K562 (cell line): ENCODE results near the gene AP4E1. TPM values are rescaled to one million over a fixed set of nuclear protein-coding genes. Genes with fewer than 3 reads are reported as not detected.

Experiments used
- CBX8 ChIP-seq: fragments of 200-600 bp; sonication (generic); IDR thresholded peaks from 2 replicates; pipeline ENCODE4 v1.6.1; 2012; ENCODE audit warnings: borderline replicate concordance, mixed run types, low read depth, mild to moderate bottlenecking, moderate library complexity, mixed read lengths, low read length, control low read depth, inconsistent platforms; ENCODE audit not compliant: poor library complexity, severe bottlenecking; ENCODE audit errors: extremely low read depth
- CHAMP1 ChIP-seq: fragments of 450-650 bp; IDR thresholded peaks from 2 replicates; pipeline ENCODE4 v1.6.1; 2016; ENCODE audit warnings: mild to moderate bottlenecking
- GTF2E2 ChIP-seq: fragments of 200-800 bp; sonication (Bioruptor generic); IDR thresholded peaks from 2 replicates; pipeline ENCODE4 v1.6.1; 2016; ENCODE audit warnings: missing genetic modification characterization, missing compliant biosample characterization
- MLLT1 ChIP-seq, 2 experiments: fragments of 450-650 bp; IDR thresholded peaks; 2 replicates each; pipeline ENCODE4 v1.6.1; 2016
- polyA plus RNA-seq, 8 experiments: library from polyadenylated mRNA; depleted of rRNA in 4 of 8; stranded (reverse) in 5 of 8; unstranded in 3 of 8; fragments of >200 nt; fragmentation: Nextera tagmentation in 2 of 8; fragmentation: Illumina TruSeq in 1 of 8; extraction: Ambion mirVana in 2 of 8; extraction: Trizol in 1 of 8; gene quantifications; 2 replicates each; pipeline versions ENCODE4 v1.2.1 to v1.2.3, GENCODE V29; 2011 to 2014; ENCODE audit warnings: inconsistent platforms in 1 of 8, missing spikeins in 1 of 8
- total RNA-seq, 7 experiments: library from RNA; depleted of rRNA in 6 of 7; stranded (reverse); fragments of >200 nt in 6 of 7; fragmentation: Illumina TruSeq in 2 of 7; extraction: Trizol in 2 of 7; gene quantifications; 2 replicates each; pipeline versions ENCODE4 v1.2.1 to v1.2.3, GENCODE V29; 2011 to 2021; ENCODE audit warnings: low replicate concordance in 1 of 7
- TF ChIP-seq, protein P1 (sequence below): fragments of 450-650 bp; formaldehyde crosslinking; IDR thresholded peaks from 2 replicates; pipeline ENCODE4 v1.4.0; 2022; ENCODE audit warnings: mild to moderate bottlenecking, moderate library complexity
- TF ChIP-seq, protein P2 (sequence below): sonication (generic); formaldehyde crosslinking; IDR thresholded peaks from 2 replicates; pipeline ENCODE4 v1.8.1; 2023; ENCODE audit warnings: mild to moderate bottlenecking, missing genetic modification reagents
- TF ChIP-seq, protein P3 (sequence below): fragments of 450-650 bp; IDR thresholded peaks from 2 replicates; pipeline ENCODE4 v1.6.1; 2016

The AP4E1 gene
- total and polyA plus RNA-seq, 9 of the 15 experiments (the other 6 are each of a cell fraction or from before 2014, with no cell fraction given), result 1.3 to 11.5 (median 4.4) TPM

DNA sequence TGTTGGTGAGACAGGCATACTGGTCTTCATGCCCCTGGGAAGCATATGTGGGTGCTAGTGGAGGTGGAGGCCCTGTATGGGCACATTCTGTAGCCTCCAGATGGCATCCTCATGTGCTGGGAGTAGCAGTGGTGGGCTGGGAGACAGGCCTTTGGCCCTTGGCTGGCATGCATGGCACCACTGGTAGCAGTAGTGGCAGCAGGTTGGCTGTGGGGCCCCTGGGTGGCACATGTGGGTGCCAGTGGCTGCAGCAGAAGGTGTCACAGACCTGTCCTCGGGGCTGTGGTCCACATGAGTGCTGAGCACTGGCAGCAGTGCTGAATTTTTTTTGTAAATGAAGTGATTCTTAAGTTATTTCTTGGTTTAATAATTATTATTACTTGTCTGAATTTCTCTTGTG is 115.0 kb downstream of the AP4E1 start (continued):
- TF ChIP-seq MLLT1 (IDR thresholded peaks at IDR 0.05) (no peak), CHAMP1 (no peak), CBX8 (no peak), GTF2E2 (no peak)
- TF ChIP-seq, protein P1, sequence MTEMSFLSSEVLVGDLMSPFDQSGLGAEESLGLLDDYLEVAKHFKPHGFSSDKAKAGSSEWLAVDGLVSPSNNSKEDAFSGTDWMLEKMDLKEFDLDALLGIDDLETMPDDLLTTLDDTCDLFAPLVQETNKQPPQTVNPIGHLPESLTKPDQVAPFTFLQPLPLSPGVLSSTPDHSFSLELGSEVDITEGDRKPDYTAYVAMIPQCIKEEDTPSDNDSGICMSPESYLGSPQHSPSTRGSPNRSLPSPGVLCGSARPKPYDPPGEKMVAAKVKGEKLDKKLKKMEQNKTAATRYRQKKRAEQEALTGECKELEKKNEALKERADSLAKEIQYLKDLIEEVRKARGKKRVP (CRISPR knock-in tag), result no peak
- TF ChIP-seq, protein P2, sequence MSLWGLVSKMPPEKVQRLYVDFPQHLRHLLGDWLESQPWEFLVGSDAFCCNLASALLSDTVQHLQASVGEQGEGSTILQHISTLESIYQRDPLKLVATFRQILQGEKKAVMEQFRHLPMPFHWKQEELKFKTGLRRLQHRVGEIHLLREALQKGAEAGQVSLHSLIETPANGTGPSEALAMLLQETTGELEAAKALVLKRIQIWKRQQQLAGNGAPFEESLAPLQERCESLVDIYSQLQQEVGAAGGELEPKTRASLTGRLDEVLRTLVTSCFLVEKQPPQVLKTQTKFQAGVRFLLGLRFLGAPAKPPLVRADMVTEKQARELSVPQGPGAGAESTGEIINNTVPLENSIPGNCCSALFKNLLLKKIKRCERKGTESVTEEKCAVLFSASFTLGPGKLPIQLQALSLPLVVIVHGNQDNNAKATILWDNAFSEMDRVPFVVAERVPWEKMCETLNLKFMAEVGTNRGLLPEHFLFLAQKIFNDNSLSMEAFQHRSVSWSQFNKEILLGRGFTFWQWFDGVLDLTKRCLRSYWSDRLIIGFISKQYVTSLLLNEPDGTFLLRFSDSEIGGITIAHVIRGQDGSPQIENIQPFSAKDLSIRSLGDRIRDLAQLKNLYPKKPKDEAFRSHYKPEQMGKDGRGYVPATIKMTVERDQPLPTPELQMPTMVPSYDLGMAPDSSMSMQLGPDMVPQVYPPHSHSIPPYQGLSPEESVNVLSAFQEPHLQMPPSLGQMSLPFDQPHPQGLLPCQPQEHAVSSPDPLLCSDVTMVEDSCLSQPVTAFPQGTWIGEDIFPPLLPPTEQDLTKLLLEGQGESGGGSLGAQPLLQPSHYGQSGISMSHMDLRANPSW (CRISPR knock-in tag), result no peak
- TF ChIP-seq, protein P3, sequence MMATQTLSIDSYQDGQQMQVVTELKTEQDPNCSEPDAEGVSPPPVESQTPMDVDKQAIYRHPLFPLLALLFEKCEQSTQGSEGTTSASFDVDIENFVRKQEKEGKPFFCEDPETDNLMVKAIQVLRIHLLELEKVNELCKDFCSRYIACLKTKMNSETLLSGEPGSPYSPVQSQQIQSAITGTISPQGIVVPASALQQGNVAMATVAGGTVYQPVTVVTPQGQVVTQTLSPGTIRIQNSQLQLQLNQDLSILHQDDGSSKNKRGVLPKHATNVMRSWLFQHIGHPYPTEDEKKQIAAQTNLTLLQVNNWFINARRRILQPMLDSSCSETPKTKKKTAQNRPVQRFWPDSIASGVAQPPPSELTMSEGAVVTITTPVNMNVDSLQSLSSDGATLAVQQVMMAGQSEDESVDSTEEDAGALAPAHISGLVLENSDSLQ, result no peak
